OCI-LY3 (cell line): Measurements from ENCODE around the gene BBC3.

Experiments used
- H2AFZ ChIP-seq: fragments of 200-600, 300-600 bp; shearing (Covaris generic); 2 replicates; pipeline ENCODE4 v1.6.0; 2014; ENCODE audit warnings: antibody characterized with exemption, low read depth, low read length
- H3K27ac ChIP-seq: fragments of 200-600, 300-600 bp; sonication (generic); 2 replicates; pipeline ENCODE4 v1.5.1; 2014; ENCODE audit warnings: mild to moderate bottlenecking, low read length, moderate library complexity, mixed read lengths
- H3K27me3 ChIP-seq: fragments of 200-600, 300-600 bp; sonication (generic); 2 replicates; pipeline ENCODE4 v1.6.1; 2014; ENCODE audit warnings: low read depth, low read length, mixed read lengths
- H3K36me3 ChIP-seq: fragments of 200-600, 300-600 bp; sonication (generic); replicated peaks from 2 replicates; pipeline ENCODE3; 2014; ENCODE audit warnings: low read depth, low read length, mixed read lengths
- H3K4me1 ChIP-seq: fragments of 300-600, 200-600 bp; sonication (generic); 2 replicates; pipeline ENCODE4 v1.6.1; 2014; ENCODE audit warnings: low read length, mixed read lengths
- H3K4me2 ChIP-seq: fragments of 200-600, 300-600 bp; sonication (generic); 2 replicates; pipeline ENCODE4 v1.6.1; 2014; ENCODE audit warnings: low read length, mixed read lengths
- H3K4me3 ChIP-seq: fragments of 300-600, 200-600 bp; sonication (generic); 2 replicates; pipeline ENCODE4 v1.5.1; 2014; ENCODE audit warnings: antibody characterized with exemption, mild to moderate bottlenecking, low read length, moderate library complexity
- H3K79me2 ChIP-seq: fragments of 300-600, 200-600 bp; shearing (Covaris generic); 2 replicates; pipeline ENCODE4 v1.6.1; 2014; ENCODE audit warnings: mild to moderate bottlenecking, low read length, mixed read lengths
- H3K9ac ChIP-seq: fragments of 300-600, 200-600 bp; shearing (Covaris generic); 2 replicates; pipeline ENCODE4 v1.6.0; 2014; ENCODE audit warnings: mild to moderate bottlenecking, low read length, moderate library complexity
- H3K9me3 ChIP-seq: fragments of 200-600, 300-600 bp; shearing (Covaris generic); 2 replicates; pipeline ENCODE4 v1.6.1; 2014; ENCODE audit warnings: low read length, mixed read lengths; ENCODE audit not compliant: insufficient read depth
- H4K20me1 ChIP-seq: fragments of 200-600, 300-600 bp; sonication (generic); 2 replicates; pipeline ENCODE4 v1.6.1; 2016; ENCODE audit warnings: low read length, mixed read lengths; ENCODE audit not compliant: insufficient read depth
- CTCF ChIP-seq: fragments of 200-600, 300-600 bp; sonication (generic); IDR thresholded peaks from 2 replicates; pipeline ENCODE4 v1.5.1; 2014; ENCODE audit warnings: antibody characterized with exemption, low read length, low read depth
- EZH2phosphoT487 ChIP-seq: fragments of 200-600 bp; shearing (Covaris generic); IDR thresholded peaks from 2 replicates; pipeline ENCODE4 v1.6.1; 2018; ENCODE audit warnings: antibody characterized with exemption, mixed run types, low read depth

The BBC3 gene

GRCh38 chr19:47228937-47229675, 1.9 kb downstream of the BBC3 start:
- Histone ChIP-seq H3K27ac (peak overlapping the region; percentile 88), H3K79me2 (peaks cover 37% of the 10 kb centered on the region)
- no peak for TF ChIP-seq EZH2phosphoT487
- TF ChIP-seq CTCF, result no peak

GRCh38 chr19:47228168-47228936, 2.6 kb downstream of the BBC3 start:
- Histone ChIP-seq H3K4me3 (peak overlapping the region; percentile 96), H2AFZ (no peak overlapping the region), H4K20me1 (peaks cover 17% of the 10 kb centered on the region), H3K9ac (peak overlapping the region; percentile 92), H3K36me3 (peaks cover 11% of the 10 kb centered on the region), H3K4me2 (peak overlapping the region; percentile 89), H3K79me2 (peaks cover 40% of the 10 kb centered on the region), H3K9me3 (no peaks in the 10 kb centered on the region), H3K27me3 (no peaks in the 10 kb centered on the region), H3K4me1 (peaks cover 48% of the 10 kb centered on the region), H3K27ac (peak overlapping the region; percentile 88)
- TF ChIP-seq EZH2phosphoT487, result no peak
- no peak for TF ChIP-seq CTCF

More at GRCh38 chr19:47228937-47229675, 1.9 kb downstream of the BBC3 start:
- Histone ChIP-seq H3K36me3 (peaks cover 7% of the 10 kb centered on the region), H4K20me1 (peaks cover 13% of the 10 kb centered on the region), H3K4me3 (peak overlapping the region; percentile 96), H2AFZ (no peak overlapping the region), H3K4me2 (peak overlapping the region; percentile 89), H3K4me1 (peaks cover 48% of the 10 kb centered on the region), H3K9me3 (no peaks in the 10 kb centered on the region), H3K27me3 (no peaks in the 10 kb centered on the region), H3K9ac (peak overlapping the region; percentile 92)

GRCh38 chr19:47227352-47228167, 3.4 kb downstream of the BBC3 start:
- H3K9me3 ChIP-seq, result no peaks in the 10 kb centered on the region
- no peaks in the 10 kb centered on the region for H3K27me3 ChIP-seq
- TF ChIP-seq CTCF (no peak), EZH2phosphoT487 (no peak)
- H2AFZ ChIP-seq, result no peak overlapping the region
- H3K27ac ChIP-seq, result peak overlapping the region; percentile 88
- H3K4me1 ChIP-seq, result peaks cover 45% of the 10 kb centered on the region
- H3K4me3 ChIP-seq, result peak overlapping the region; percentile 96
- H3K36me3 ChIP-seq, result peaks cover 11% of the 10 kb centered on the region
- peak overlapping the region; percentile 92 for H3K9ac ChIP-seq
- peaks cover 17% of the 10 kb centered on the region for H4K20me1 ChIP-seq
- H3K79me2 ChIP-seq, result peaks cover 40% of the 10 kb centered on the region
- peak overlapping the region; percentile 89 for H3K4me2 ChIP-seq
